Keratinocyte (primary cell): ENCODE data around the gene PKD1. TPM values are rescaled to one million over a fixed set of nuclear protein-coding genes. Genes with fewer than 3 reads are reported as not detected.

Experiments used
- DNase-seq: peaks from one replicate; pipeline ENCODE4 v3.0.0-alpha.2; 2011; ENCODE audit warnings: low read depth, missing footprints, low spot score
- FAIRE-seq: peaks from 2 replicates; lab custom pipeline; 2011; peaks lifted over from hg19 to GRCh38; lab: Jason Lieb, UNC
- H2AFZ ChIP-seq: 2 replicates; pipeline ENCODE4 v1.6.0; 2012; ENCODE audit warnings: low read length, control low read depth, inconsistent platforms; ENCODE audit not compliant: control insufficient read depth
- H3K27ac ChIP-seq: 2 replicates; pipeline ENCODE4 v1.5.1; 2011; ENCODE audit warnings: low read length; ENCODE audit not compliant: control insufficient read depth, insufficient read depth
- H3K27me3 ChIP-seq: 3 replicates; pipeline ENCODE4 v1.6.0; 2011; ENCODE audit warnings: low read length; ENCODE audit not compliant: control insufficient read depth, insufficient read depth; ENCODE audit errors: extremely low read depth
- H3K36me3 ChIP-seq, 2 experiments: 2 replicates in 1 of 2; 3 replicates in 1 of 2; pipeline ENCODE4 v1.5.1; 2011; ENCODE audit warnings: low read length in 2 of 2, mild to moderate bottlenecking in 1 of 2; ENCODE audit not compliant: control insufficient read depth in 2 of 2, insufficient read depth in 2 of 2; ENCODE audit errors: extremely low read depth in 1 of 2
- H3K4me1 ChIP-seq: 3 replicates; pipeline ENCODE4 v1.5.1; 2011; ENCODE audit warnings: low read length; ENCODE audit not compliant: control insufficient read depth, insufficient read depth; ENCODE audit errors: extremely low read depth
- H3K4me2 ChIP-seq: 3 replicates; pipeline ENCODE4 v1.6.0; 2011; ENCODE audit warnings: low read depth, low read length; ENCODE audit not compliant: control insufficient read depth, insufficient read depth; ENCODE audit errors: extremely low read depth
- H3K4me3 ChIP-seq, 3 experiments: fragments of 200-600 bp in 1 of 3; sonication (generic) in 1 of 3; 2 replicates in 2 of 3; 3 replicates in 1 of 3; pipeline ENCODE4 v1.5.1; 2011 to 2016; ENCODE audit warnings: low read length in 3 of 3, mild to moderate bottlenecking in 3 of 3, control low read depth in 2 of 3, inconsistent platforms in 1 of 3, low read depth in 1 of 3, mixed read lengths in 1 of 3, mixed run types in 1 of 3, moderate library complexity in 1 of 3; ENCODE audit not compliant: control insufficient read depth in 2 of 3, insufficient read depth in 2 of 3; ENCODE audit errors: extremely low read depth in 1 of 3
- H3K79me2 ChIP-seq: 2 replicates; pipeline ENCODE4 v1.6.0; 2012; ENCODE audit warnings: low read length; ENCODE audit not compliant: control insufficient read depth, insufficient read depth
- H3K9ac ChIP-seq: 3 replicates; pipeline ENCODE4 v1.6.0; 2011; ENCODE audit warnings: low read length; ENCODE audit not compliant: control insufficient read depth, insufficient read depth; ENCODE audit errors: extremely low read depth
- H3K9me1 ChIP-seq: 3 replicates; pipeline ENCODE4 v1.6.0; 2011; ENCODE audit warnings: low read length; ENCODE audit not compliant: control insufficient read depth, insufficient read depth; ENCODE audit errors: extremely low read depth
- H3K9me3 ChIP-seq: 2 replicates; pipeline ENCODE4 v1.5.1; 2012; ENCODE audit warnings: low read depth, low read length; ENCODE audit not compliant: control insufficient read depth
- H4K20me1 ChIP-seq: 3 replicates; pipeline ENCODE4 v1.6.0; 2011; ENCODE audit warnings: low read length; ENCODE audit not compliant: control insufficient read depth, insufficient read depth; ENCODE audit errors: extremely low read depth
- EZH2 ChIP-seq: IDR thresholded peaks from one replicate; pipeline ENCODE4 v1.6.1; 2012; ENCODE audit warnings: inconsistent platforms, mild to moderate bottlenecking, low read length, moderate library complexity
- dilution Hi-C: fragments of 300-500 bp; cut with MboI; formaldehyde crosslinking; loops from one replicate; pipeline ENCODE4 v1.7.0; 2020; ENCODE audit warnings: low sequenced_read_pairs; ENCODE audit not compliant: extremely low pct_ligation_motif_present
- polyA plus RNA-seq, 5 experiments: library from polyadenylated mRNA; depleted of rRNA in 3 of 5; stranded (reverse) in 3 of 5; stranded (forward) in 1 of 5; unstranded in 1 of 5; fragments of >200 nt; gene quantifications; 1 replicate in 1 of 5; 2 replicates in 3 of 5; 3 replicates in 1 of 5; pipeline versions ENCODE4 v1.2.1 to v1.2.3, GENCODE V29; 2011 to 2012; ENCODE audit warnings: missing spikeins in 2 of 5, low read depth in 1 of 5, low replicate concordance in 1 of 5
- TF ChIP-seq, protein P1 (sequence below), 3 experiments: IDR thresholded peaks in 1 of 3; conservative IDR thresholded peaks in 1 of 3; optimal IDR thresholded peaks in 1 of 3; 2 replicates in 2 of 3; 3 replicates in 1 of 3; pipeline versions ENCODE3 to v1.5.1; 2011; ENCODE audit warnings: low read length in 3 of 3, mild to moderate bottlenecking in 3 of 3, moderate library complexity in 2 of 3, control low read depth in 1 of 3, inconsistent platforms in 1 of 3; ENCODE audit not compliant: insufficient read depth in 2 of 3; ENCODE audit errors: extremely low read depth in 1 of 3

The PKD1 gene
- polyA plus RNA-seq, 1 donor (not counting 4 experiments of a cell fraction or from before 2014, with no cell fraction given), result 10.6 TPM

DNA sequence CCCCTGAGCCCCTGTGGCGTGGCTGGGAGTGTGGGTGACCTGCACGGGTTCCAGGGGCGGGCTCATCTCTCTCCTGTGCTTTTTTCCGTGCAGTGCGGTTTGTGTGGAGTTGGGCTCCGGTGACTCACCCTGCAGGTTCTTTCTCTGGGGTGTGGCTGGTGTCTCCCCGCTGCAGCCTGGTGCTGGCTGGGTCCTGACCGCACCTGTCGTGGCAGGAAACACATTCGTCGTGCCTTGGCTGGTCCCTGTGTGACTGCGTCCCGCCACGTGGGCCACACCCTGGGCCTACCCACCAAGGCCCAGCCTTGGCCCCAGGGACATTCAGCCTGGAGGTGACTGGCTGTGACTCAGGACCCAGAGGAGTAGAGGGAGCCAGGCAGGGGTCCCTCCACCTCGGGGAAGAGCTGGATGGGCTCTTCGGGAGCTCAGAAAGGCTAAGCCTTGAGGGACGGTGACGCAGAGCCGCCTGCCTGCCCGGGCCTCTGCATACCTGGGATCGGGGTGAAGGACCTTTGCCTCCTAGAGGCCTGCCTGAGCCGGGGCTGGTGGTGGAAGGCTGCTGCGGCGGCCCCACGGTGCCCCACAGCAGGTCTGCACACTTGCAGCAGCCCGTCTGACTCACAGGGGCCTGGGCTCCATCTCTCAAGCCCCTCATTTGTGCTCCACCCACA, 27.6 kb upstream of the PKD1 start:
- FAIRE-seq, result peak; percentile 90
- H4K20me1 ChIP-seq, result peaks cover 33% of the 10 kb centered on the region
- H3K36me3 ChIP-seq, result peaks cover 15 to 22% of the 10 kb centered on the region in 2 experiments
- H3K9me1 ChIP-seq, result peaks cover 6% of the 10 kb centered on the region
- H3K79me2 ChIP-seq, result peaks cover 49% of the 10 kb centered on the region
- no peak overlapping the region for H2AFZ ChIP-seq
- H3K27ac ChIP-seq, result peak overlapping the region; percentile 76
- peak; percentile 93 for DNase-seq
- no peak for TF ChIP-seq EZH2
- TF ChIP-seq, protein P1, sequence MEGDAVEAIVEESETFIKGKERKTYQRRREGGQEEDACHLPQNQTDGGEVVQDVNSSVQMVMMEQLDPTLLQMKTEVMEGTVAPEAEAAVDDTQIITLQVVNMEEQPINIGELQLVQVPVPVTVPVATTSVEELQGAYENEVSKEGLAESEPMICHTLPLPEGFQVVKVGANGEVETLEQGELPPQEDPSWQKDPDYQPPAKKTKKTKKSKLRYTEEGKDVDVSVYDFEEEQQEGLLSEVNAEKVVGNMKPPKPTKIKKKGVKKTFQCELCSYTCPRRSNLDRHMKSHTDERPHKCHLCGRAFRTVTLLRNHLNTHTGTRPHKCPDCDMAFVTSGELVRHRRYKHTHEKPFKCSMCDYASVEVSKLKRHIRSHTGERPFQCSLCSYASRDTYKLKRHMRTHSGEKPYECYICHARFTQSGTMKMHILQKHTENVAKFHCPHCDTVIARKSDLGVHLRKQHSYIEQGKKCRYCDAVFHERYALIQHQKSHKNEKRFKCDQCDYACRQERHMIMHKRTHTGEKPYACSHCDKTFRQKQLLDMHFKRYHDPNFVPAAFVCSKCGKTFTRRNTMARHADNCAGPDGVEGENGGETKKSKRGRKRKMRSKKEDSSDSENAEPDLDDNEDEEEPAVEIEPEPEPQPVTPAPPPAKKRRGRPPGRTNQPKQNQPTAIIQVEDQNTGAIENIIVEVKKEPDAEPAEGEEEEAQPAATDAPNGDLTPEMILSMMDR (optimal IDR thresholded peaks at IDR 0.05 in 1 of 3, IDR thresholded peaks at IDR 0.05 in 1 of 3, conservative IDR thresholded peaks at IDR 0.05 in 1 of 3; ENCODE audit: extremely low read depth in 1 of 3, insufficient read depth in 2 of 3, low read length in 3 of 3), result no peak
- H3K9me3 ChIP-seq, result no peaks in the 10 kb centered on the region
- H3K4me1 ChIP-seq, result peaks cover 51% of the 10 kb centered on the region
- H3K9ac ChIP-seq, result peak overlapping the region; percentile 59
- dilution Hi-C loops, result no loop called here
- peak overlapping the region in 1 of 3 experiments; percentile 38 for H3K4me3 ChIP-seq
- no peaks in the 10 kb centered on the region for H3K27me3 ChIP-seq
- H3K4me2 ChIP-seq, result peak overlapping the region; percentile 67

- peaks cover 34% of the 10 kb centered on the region for H4K20me1 ChIP-seq
- peak overlapping the region; percentile 67 for H3K4me2 ChIP-seq
- H2AFZ ChIP-seq, result no peak overlapping the region
- H3K9ac ChIP-seq, result peak overlapping the region; percentile 59
- peaks cover 9 to 20% of the 10 kb centered on the region in 2 experiments for H3K36me3 ChIP-seq
- peaks cover 6% of the 10 kb centered on the region for H3K9me1 ChIP-seq
- peak overlapping the region; percentile 61 for H3K27ac ChIP-seq
- TF ChIP-seq, protein P1 (optimal IDR thresholded peaks at IDR 0.05 in 1 of 3, IDR thresholded peaks at IDR 0.05 in 1 of 3, conservative IDR thresholded peaks at IDR 0.05 in 1 of 3; ENCODE audit: extremely low read depth in 1 of 3, insufficient read depth in 2 of 3, low read length in 3 of 3), result peak in 1 of 3 experiments; percentile 6
- no peak for TF ChIP-seq EZH2
- FAIRE-seq, result no peak
- DNase-seq, result no peak
- peaks cover 55% of the 10 kb centered on the region for H3K79me2 ChIP-seq
- no peaks in the 10 kb centered on the region for H3K27me3 ChIP-seq
- no peaks in the 10 kb centered on the region for H3K9me3 ChIP-seq
- H3K4me3 ChIP-seq, result no peak overlapping the region
- H3K4me1 ChIP-seq, result peaks cover 57% of the 10 kb centered on the region
- dilution Hi-C loops, result no loop called here
Measured at GRCh38 chr16:2162676-2163118, 27.0 kb upstream of the PKD1 start.
